Aorta (tissue), 5 donors: ENCODE results near the gene RNF223. TPM values are rescaled to one million over a fixed set of nuclear protein-coding genes. Genes with fewer than 3 reads are reported as not detected.
"Not testable (repeated sequence)": the region's sequence is repeated elsewhere in the genome, so short reads cannot be mapped to it uniquely, and the experiment has no call there.

ENCODE experiments used
- ATAC-seq: fragments of 200-7000 bp; cut with Tn5 transposase; one replicate; pipeline ENCODE4 v1.9.1; 2022; ENCODE audit warnings: moderate library complexity; ENCODE audit not compliant: low FRiP score
- DNase-seq, 2 donors: peaks; one replicate each; pipeline ENCODE4 v3.0.0-alpha.2; 2020
- H3K27ac ChIP-seq, 2 donors: one replicate each; pipeline ENCODE4 v1.5.1; 2013; ENCODE audit warnings: low read length in 2 of 2, mild to moderate bottlenecking in 2 of 2, moderate library complexity in 2 of 2, control low read depth in 1 of 2, inconsistent platforms in 1 of 2, low read depth in 1 of 2
- H3K27me3 ChIP-seq, 2 donors: one replicate each; pipeline ENCODE4 v1.6.1; 2013; ENCODE audit warnings: control low read depth in 1 of 2, low read length in 1 of 2, mild to moderate bottlenecking in 1 of 2, moderate library complexity in 1 of 2; ENCODE audit not compliant: insufficient read depth in 2 of 2, control insufficient read depth in 1 of 2
- H3K36me3 ChIP-seq, 2 donors: one replicate each; pipeline ENCODE4 v1.6.1; 2013; ENCODE audit warnings: control low read depth in 1 of 2, low read length in 1 of 2, mild to moderate bottlenecking in 1 of 2; ENCODE audit not compliant: insufficient read depth in 2 of 2, control insufficient read depth in 1 of 2
- H3K4me1 ChIP-seq, 2 donors: one replicate each; pipeline ENCODE4 v1.6.1; 2013; ENCODE audit warnings: low read length in 2 of 2, control low read depth in 1 of 2, mild to moderate bottlenecking in 1 of 2, moderate library complexity in 1 of 2; ENCODE audit not compliant: insufficient read depth in 2 of 2, control insufficient read depth in 1 of 2
- H3K4me3 ChIP-seq, 2 donors: one replicate each; pipeline ENCODE4 v1.5.1; 2013; ENCODE audit warnings: low read length in 2 of 2, control low read depth in 1 of 2, mild to moderate bottlenecking in 1 of 2
- H3K9me3 ChIP-seq: one replicate; pipeline ENCODE4 v1.6.1; 2013; ENCODE audit warnings: mild to moderate bottlenecking, low read length; ENCODE audit not compliant: control insufficient read depth
- WGBS, 2 donors: extraction: QIAGEN DNeasy Blood & Tissue Kit; methylation state at CpG; one replicate each; pipeline ENCODE4 v1.1.7; 2013; 5-methylcytosine and 5-hydroxymethylcytosine counted together
- intact Hi-C, 2 donors: fragments of 100-400 bp; cut with DNase I; formaldehyde crosslinking; loops; one replicate each; pipeline versions ENCODE4 v1.14.2 to v1.15.0; 2022
- polyA plus RNA-seq, 2 donors: library from polyadenylated mRNA; stranded (reverse); fragments of 200-250 nt; gene quantifications; one replicate each; pipeline ENCODE4 v1.2.3, GENCODE V29; 2013
- total RNA-seq, 2 donors: library from RNA; stranded (reverse); fragmentation: NEBNext Ultra II Directional; extraction: Animal tissue kit (Norgen Biotek cat#: 25700); gene quantifications; one replicate each; pipeline ENCODE4 v1.2.1, GENCODE V29; 2021
- donor health status: healthy with polysubstance abuse.
- donor health status: Bipolar disorder and iron deficiency.
- donor health status: DM: no; HTN: no; CAD: no.
- donor health status: DM: no; HTN: no; CAD: no.
- donor health status: DM: yes; HTN: yes; CAD: no.

The RNF223 gene
- total and polyA plus RNA-seq, 4 donors = not detected

DNA sequence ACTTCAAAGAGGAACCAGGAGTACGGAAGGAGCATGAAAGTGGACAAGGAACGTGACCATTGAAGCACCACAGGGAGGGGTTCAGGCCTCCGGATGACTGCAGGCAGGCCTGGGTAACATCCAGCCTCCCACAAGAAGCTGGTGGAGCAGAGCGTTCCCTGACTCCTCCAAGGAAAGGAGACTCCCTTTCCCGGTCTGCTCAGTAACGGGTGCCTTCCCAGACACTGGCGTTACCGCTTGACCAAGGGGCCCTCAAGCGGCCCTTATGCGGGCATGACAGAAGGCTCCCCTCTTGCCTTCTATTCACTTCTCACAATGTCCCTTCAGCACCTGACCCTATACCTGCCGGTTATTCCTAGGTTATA lies 8.2 kb downstream of the RNF223 start:
- H3K4me3 ChIP-seq, DNase-seq, ATAC-seq, H3K36me3 ChIP-seq, H3K27ac ChIP-seq, H3K27me3 ChIP-seq, H3K9me3 ChIP-seq, H3K4me1 ChIP-seq: not testable (repeated sequence)
- WGBS, 2 donors = 83 to 85% methylated on average over 11 of the region's 11 CpGs
- intact Hi-C loops = loop anchor here (5.0 to 10.0 kb wide), 2 partner anchors 84 to 161 kb away; partner anchors contain the start of gene PERM1 (in 1 of the 2)

DNA sequence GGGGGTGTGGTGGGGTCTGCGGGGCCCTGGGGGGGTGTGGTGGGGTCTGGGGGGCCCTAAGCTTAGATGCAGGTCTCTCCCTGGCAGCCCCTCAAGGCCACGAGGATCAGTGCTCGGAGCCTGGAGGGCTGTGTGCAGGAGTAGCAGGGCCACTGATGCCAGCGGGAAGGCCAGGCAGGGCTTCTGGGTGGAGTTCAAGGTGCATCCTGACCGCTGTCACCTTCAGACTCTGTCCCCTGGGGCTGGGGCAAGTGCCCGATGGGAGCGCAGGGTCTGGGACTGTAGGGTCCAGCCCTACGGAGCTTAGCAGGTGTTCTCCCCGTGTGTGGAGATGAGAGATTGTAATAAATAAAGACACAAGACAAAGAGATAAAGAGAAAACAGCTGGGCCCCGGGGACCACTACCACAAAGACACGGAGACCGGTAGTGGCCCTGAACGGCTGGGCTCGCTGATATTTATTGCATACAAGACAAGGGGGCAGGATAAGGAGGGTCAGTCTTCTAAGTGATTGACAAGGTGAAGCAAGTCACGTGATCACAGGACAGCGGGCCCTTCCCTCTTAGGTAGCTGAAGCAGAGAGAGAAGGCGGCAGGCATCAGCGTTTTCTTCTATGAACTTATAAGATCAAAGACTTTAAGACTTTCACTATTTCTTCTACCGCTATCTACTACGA lies 8.7 kb downstream of the RNF223 start:
- Histone ChIP-seq H3K9me3 (no peaks in the 10 kb centered on the region), H3K4me3 (no peak overlapping the region), H3K27me3 (no peaks in the 10 kb centered on the region), H3K27ac (no peak overlapping the region), H3K4me1 (no peaks in the 10 kb centered on the region), H3K36me3 (no peaks in the 10 kb centered on the region)
- WGBS, 2 donors = 75 to 84% methylated on average over 19 to 20 of the region's 20 CpGs
- intact Hi-C loops = loop anchor here (5.0 to 10.0 kb wide), 2 partner anchors 83 to 161 kb away; partner anchors contain the start of gene PERM1 (in 1 of the 2)
- no peak for ATAC-seq
- no peak for DNase-seq

DNA sequence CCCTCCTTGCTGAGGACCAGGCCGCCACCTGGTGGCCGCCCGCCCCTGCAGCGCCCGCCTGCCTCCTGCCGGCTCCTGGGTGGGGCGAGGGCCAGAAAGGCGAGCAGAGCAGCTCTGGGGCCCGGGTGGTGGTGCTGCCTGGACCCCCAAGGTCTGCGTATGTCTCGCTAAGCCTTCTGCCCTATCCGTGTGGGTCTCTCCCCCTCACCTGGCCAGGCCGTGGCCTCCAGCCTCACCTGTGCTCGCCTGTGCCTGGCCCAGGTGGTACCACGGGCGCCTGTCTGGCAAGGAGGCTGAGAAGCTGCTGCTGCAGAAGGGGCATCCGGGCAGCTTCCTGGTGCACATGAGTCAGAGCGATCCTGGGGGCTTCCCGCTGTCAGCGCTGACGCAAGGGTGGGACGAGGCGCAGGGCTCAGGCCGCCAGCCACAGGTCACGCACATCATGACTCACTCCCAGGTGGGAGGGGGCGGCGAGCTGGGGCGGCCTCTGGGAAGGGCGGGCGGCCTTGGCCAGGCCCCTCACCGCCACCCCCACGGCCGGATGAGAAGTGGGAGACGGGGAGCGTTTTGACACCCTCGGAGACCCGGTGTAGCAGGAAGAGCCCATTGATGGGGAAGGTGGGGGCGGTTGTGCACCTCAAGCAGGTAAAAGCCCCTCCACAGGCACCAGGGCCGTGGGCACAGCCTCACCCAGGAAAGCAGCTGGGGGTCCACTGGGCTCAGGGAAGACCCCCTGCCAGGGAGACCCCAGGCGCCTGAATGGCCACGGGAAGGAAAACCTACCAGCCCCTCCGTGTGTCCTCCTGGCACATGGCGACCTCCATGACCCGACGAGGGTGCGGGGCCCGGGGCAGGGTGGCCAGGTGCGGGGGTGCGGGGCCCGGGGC lies 9.9 kb downstream of the RNF223 start:
- H3K9me3 ChIP-seq = no peaks in the 10 kb centered on the region
- no peak overlapping the region for H3K4me3 ChIP-seq
- no peaks in the 10 kb centered on the region for H3K27me3 ChIP-seq
- H3K4me1 ChIP-seq = no peaks in the 10 kb centered on the region
- H3K27ac ChIP-seq = no peak overlapping the region
- no peaks in the 10 kb centered on the region for H3K36me3 ChIP-seq
- WGBS, 2 donors = 15 to 19% methylated on average over 41 to 50 of the region's 50 CpGs
- DNase-seq (peak in 1 of 2 donors; percentile 87), ATAC-seq (peak; percentile 65)
- intact Hi-C loops = loop anchor here in 1 of 2 donors (2.0 to 10.0 kb wide), 2 partner anchors 79 to 159 kb away; no protein-coding TSS in a partner anchor

DNA sequence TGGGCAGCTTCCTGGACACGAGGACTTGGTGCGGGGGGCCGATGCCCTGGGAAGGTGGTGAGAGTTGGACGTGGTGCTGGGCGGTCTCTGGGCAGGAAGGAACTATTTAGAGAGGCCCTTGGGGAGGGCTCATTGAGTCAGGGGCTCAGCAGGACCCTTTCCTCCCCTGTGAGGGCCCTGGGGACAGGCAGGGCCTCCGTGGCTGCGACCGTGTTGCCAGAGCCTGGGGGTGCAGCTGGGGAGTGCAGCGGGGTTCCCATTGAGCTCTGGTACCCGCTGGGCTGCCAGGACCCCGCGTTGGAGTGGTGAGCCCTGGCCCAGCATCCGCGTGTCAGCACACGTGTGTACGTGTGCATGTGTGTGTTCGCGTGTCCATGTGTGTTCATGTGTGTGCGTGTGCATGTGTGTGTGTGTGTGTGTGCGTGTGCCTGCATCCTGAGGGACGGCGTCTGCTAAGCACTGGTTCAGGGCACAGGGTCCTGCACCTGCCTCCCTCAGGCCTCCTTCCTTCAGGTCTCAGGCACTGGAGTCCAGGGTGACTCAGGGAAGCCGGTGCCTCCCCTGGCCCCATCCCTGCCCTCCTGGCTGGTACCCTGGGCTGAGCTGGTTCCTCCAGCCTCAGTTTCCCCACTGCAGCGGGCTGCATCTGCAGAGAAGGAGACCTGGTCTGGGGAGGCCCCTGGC lies 10.7 kb downstream of the RNF223 start:
- H3K4me3 ChIP-seq = no peak overlapping the region
- DNase-seq (no peak), ATAC-seq (no peak)
- no peaks in the 10 kb centered on the region for H3K36me3 ChIP-seq
- no peak overlapping the region for H3K27ac ChIP-seq
- no peaks in the 10 kb centered on the region for H3K9me3 ChIP-seq
- 74 to 80% methylated on average over 24 of the region's 24 CpGs for WGBS, 2 donors
- no peaks in the 10 kb centered on the region for H3K4me1 ChIP-seq
- intact Hi-C loops = loop anchor here in 1 of 2 donors (2.0 to 10.0 kb wide), 2 partner anchors 79 to 159 kb away; no protein-coding TSS in a partner anchor
- H3K27me3 ChIP-seq = no peaks in the 10 kb centered on the region

- Histone ChIP-seq H3K27ac (no peak overlapping the region), H3K27me3 (no peaks in the 10 kb centered on the region), H3K9me3 (no peaks in the 10 kb centered on the region), H3K36me3 (no peaks in the 10 kb centered on the region), H3K4me1 (no peaks in the 10 kb centered on the region), H3K4me3 (no peak overlapping the region)
- no peak for ATAC-seq
- intact Hi-C loops = loop anchor here in 1 of 2 donors (2.0 to 10.0 kb wide), 2 partner anchors 78 to 158 kb away; no protein-coding TSS in a partner anchor
- DNase-seq = no peak
- WGBS, 2 donors = 25 to 26% methylated on average over 27 to 29 of the region's 29 CpGs
Observed at GRCh38 chr1:1062348-1063163, 11.6 kb downstream of the RNF223 start.

DNA sequence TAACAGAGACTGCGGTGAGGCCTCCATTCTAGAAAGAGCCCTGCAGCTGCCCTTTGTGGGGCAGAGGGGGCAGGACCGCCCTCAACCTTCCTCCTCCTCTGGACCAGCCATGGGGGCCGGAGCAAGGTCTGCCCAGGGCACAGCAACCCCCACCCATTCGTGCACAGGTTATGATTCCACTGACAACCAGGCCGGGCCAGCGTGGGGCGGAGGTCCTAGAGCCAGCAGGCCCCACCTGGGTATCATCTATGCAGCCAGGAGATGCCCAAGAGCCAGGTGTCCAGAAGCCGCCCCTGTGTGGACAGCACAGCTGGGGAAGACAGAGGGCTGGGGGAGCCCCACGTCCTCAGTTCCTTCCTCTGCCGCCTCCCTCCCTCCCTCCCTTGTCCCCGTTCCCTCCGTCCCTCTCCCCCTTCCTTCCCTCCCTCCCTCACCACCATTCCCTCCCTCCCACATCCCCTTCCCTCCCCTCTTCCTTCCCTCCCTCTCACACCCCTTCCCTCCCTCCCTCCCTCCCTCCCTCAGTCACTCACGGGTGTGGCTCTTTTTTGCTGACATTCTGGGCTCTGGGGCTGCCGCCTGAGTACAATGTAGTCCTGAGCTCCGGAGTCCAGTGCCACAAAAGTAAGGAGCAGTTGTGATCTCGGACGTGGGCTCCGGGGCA lies 12.3 kb downstream of the RNF223 start:
- DNase-seq (no peak), ATAC-seq (no peak)
- Histone ChIP-seq H3K27ac (no peak overlapping the region), H3K4me3 (no peak overlapping the region), H3K4me1 (no peaks in the 10 kb centered on the region), H3K27me3 (no peaks in the 10 kb centered on the region), H3K9me3 (no peaks in the 10 kb centered on the region), H3K36me3 (no peaks in the 10 kb centered on the region)
- 57 to 59% methylated on average over 13 to 16 of the region's 18 CpGs for WGBS, 2 donors
- intact Hi-C loops = loop anchor here in 1 of 2 donors (2.0 to 10.0 kb wide), 2 partner anchors 77 to 157 kb away; no protein-coding TSS in a partner anchor

- Histone ChIP-seq H3K4me3 (no peak overlapping the region), H3K9me3 (no peaks in the 10 kb centered on the region), H3K27ac (no peak overlapping the region), H3K36me3 (no peaks in the 10 kb centered on the region), H3K4me1 (no peaks in the 10 kb centered on the region), H3K27me3 (no peaks in the 10 kb centered on the region)
- 55 to 56% methylated on average over 35 to 38 of the region's 38 CpGs for WGBS, 2 donors
- no peak for ATAC-seq
- intact Hi-C loops = loop anchor here in 1 of 2 donors (10.0 kb wide), 1 partner anchor 156 kb away; no protein-coding TSS in a partner anchor
- DNase-seq = no peak
Observed at GRCh38 chr1:1060281-1061000, 13.7 kb downstream of the RNF223 start.
